Stimulated activated CD4-positive, alpha-beta T cell treated with anti-CD3 and anti-CD28 coated beads, TNF-alpha, amount 100 ng/mL, for 1 hour (primary cell): ENCODE data around the gene MAP1LC3A.

Experiments
- DNase-seq, 3 donors: peaks; one replicate each; pipeline ENCODE4 v3.0.0-alpha.2; 2020; ENCODE audit warnings: low read depth in 3 of 3, low spot score in 1 of 3

Gene MAP1LC3A

DNA sequence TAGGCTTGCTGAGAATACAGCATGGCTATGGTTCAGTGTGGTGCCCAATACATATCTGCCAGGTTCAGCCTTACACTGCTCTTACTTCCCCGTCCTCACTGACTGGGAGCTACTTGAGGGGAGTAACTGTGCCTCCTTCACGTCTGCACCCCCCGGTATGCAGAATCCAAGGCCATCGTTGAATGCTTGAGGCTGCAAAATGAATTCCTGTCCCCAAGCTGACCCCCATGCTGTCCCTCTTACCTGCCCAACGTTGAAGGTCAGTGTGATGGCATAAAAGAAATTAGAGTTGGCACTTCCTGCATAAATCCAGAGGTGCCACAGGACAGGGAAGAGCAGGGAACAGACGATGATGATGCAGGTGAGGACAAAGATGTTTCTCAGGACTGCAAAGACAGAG lies 16.3 kb downstream of the MAP1LC3A start:
- DNase-seq: no peak

DNA sequence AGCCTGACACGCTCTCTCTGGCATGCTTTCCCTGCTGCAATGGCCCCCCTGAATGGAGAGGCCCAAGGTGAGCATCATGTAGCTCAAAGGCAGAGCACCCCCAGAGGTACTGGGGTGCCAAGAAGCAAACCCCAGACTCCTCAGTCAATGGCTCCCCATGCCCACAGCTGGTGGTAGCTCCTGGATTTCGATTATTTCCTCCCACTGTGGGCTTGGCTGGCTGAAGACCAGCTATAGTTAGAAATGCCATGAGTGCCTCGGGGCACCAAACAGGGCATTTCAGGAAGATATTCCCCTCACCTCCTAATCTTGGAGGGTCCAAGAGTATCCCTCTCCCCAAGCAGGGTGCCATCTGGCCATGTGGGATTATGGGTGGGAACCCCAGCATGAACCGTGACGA lies 16.8 kb downstream of the MAP1LC3A start:
- no peak for DNase-seq

- DNase-seq: no peak
Observed at GRCh38 chr20:34575756-34576155, 17.2 kb downstream of the MAP1LC3A start.

GRCh38 chr20:34577061-34577460 lies 18.5 kb downstream of the MAP1LC3A start:
- no peak for DNase-seq

DNA sequence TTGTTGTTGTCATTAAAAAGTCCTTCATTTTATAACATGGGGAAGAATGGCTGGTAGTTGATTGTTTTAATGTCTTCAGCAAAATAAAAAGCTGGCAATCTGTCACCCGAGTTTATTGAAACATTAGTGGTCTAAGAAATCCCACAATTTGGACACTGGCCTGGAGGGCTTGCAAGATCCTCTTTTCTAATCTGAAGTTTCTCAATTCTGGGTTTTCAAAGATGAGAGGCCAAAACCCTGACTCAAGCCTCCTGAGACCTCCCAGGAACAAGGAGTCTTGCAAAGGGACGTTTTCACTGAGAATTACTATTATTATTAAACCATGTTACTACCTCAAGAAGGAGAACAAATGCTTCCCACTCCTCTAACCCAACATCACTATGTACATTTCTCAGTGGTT lies 19.5 kb downstream of the MAP1LC3A start:
- no peak for DNase-seq

- DNase-seq: no peak
Observed at GRCh38 chr20:34578521-34578920, 20.0 kb downstream of the MAP1LC3A start.

- no peak for DNase-seq
Observed at GRCh38 chr20:34579191-34579978, 20.9 kb downstream of the MAP1LC3A start.

- no peak for DNase-seq
Observed at GRCh38 chr20:34579979-34580940, 21.7 kb downstream of the MAP1LC3A start.

- no peak for DNase-seq
Observed at GRCh38 chr20:34581341-34582184, 23.0 kb downstream of the MAP1LC3A start.

DNA sequence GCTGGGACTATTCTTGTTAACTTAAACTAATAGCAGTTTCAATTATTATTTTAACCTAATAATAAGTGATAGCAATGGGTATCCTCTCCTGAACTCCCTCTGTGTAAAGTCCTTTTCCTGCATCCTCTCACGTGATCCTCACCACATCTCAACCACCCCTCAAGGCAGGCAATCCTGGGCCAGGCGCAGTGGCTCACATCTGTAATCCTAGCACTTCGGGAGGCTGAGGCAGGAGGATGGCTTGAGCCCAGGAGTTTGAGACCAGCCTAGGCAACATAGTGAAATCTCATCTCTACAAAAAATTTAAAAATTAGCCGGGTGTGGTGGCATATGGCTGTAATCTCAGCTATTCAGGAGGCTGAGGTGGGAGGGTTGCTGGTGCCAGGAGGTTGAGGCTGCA lies 23.7 kb downstream of the MAP1LC3A start:
- no peak for DNase-seq

DNA sequence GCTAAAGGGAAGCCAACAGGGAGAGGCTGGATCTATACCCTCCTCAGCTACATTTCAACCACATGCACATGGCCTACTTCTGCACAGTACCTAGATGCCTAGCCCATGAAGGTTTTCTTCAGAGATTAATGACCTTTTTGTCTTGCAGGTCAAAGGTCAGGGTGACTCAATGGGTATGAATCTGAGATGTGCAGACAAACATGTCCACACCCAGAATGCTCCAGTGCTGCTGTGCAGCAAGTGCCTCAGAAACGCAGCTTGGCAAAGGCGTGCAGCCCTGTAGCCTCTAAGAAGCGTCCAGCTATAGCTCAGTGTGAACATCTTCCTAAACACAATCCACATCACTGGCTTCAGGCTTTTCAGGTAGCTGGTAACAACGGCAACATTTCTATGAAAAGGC lies 24.4 kb downstream of the MAP1LC3A start:
- no peak for DNase-seq

GRCh38 chr20:34583544-34583943 lies 25.0 kb downstream of the MAP1LC3A start:
- DNase-seq: no peak

- DNase-seq: no peak
Observed at GRCh38 chr20:34585019-34585418, 26.5 kb downstream of the MAP1LC3A start.

- no peak for DNase-seq
Observed at GRCh38 chr20:34586488-34587163, 28.1 kb downstream of the MAP1LC3A start.

- DNase-seq: no peak
Observed at GRCh38 chr20:34595377-34596184, 37.1 kb downstream of the MAP1LC3A start.

- no peak for DNase-seq
Observed at GRCh38 chr20:34600892-34601653, 42.6 kb downstream of the MAP1LC3A start.

GRCh38 chr20:34604980-34605788 lies 46.7 kb downstream of the MAP1LC3A start:
- DNase-seq: no peak

DNA sequence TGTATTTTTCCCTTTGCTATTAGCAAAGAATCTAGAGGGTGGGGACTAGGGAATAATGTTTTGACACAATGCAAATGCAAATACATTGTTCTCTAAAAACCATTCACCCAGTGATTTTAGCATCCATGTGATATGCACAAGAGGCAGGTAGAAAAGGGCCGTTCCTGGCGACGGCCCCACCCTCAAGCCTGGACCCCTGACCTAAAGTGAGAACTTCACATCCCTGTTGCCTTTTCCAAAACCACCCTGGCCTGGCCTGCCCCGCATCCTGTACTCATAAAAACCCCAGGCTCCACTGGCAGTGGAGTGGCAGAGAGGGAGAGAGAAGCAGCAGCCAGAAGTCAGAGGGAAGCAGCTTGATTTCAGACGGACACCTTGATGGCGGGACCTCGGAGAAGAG lies 48.5 kb downstream of the MAP1LC3A start:
- no peak for DNase-seq
